Stimulated activated CD8-positive, alpha-beta memory T cell treated with anti-CD3 and anti-CD28 coated beads, Interleukin-4, amount 100 ng/mL, for 24 hours (primary cell): ENCODE results near the gene CYGB.
A peak's percentile ranks its signal among the peaks of the same experiment; 100 is the strongest.

Experiments
- DNase-seq: peaks from one replicate; pipeline ENCODE4 v3.0.0-alpha.2; 2020; ENCODE audit warnings: low read depth

The CYGB gene

DNA sequence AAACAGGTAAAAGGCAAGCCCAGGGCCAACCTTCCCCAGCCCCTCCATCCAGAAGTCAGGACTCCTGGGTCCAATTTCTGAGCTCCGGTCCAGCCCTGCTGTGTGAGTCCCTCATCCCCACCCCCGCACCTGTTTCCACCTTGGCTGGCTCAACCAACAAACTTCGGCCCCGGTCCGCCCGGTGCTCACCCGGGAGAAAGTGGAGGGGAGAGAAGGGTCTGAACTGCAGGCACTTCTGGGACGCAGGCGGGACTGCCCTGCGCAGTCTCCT is 36.8 kb downstream of the CYGB start:
- DNase-seq: no peak

DNA sequence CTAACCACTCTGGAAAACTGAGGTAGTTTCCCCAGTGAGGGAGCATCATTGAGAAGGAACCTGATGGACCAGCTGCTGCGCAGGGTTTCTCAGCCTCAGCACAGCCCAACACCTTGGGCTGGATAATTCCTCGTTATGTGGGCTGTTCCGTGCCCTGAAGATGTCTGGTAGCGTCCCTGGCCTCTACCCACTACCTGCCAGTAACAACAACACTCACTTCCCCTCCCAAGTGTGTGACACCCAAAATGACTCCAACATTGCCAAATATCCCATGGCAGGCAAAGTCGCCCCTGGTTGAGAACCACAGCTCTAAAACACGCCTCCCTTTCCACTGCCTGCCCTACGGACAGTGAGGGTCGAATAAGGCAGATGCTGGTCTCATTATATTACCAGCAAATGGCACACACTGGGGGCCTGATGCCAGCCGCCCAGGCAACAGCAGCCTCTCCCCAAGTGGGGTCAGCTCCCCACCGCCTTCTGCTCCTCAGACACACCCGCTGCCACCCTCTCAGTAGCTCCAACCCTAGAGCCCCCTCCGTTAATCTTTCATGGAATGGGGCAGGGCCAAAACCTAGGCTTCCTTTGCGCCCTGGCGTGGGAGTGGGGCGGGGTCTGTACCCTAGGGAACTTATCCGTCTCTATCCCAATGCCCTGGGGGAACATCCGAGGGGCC is 37.3 kb downstream of the CYGB start:
- DNase-seq: no peak

DNA sequence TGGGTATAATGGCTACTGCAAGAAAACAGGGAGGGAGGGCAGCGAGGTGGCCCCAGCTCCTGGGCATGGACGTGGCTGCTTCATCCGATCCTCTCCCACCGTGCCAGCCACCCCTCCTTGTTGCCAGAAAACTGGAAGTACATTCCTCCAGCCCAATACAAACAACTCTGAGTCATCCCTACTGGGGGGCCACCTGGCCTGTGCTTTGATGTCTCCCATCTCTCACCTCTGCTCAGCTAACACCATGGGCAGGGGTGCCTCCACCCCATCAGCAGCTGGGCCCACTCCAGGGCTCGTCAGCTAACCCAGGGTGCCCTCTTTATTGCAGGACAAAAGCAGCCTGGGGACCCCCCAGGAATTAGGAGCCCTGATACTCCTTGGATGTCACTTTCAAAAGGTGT is 38.2 kb downstream of the CYGB start:
- DNase-seq: no peak

DNA sequence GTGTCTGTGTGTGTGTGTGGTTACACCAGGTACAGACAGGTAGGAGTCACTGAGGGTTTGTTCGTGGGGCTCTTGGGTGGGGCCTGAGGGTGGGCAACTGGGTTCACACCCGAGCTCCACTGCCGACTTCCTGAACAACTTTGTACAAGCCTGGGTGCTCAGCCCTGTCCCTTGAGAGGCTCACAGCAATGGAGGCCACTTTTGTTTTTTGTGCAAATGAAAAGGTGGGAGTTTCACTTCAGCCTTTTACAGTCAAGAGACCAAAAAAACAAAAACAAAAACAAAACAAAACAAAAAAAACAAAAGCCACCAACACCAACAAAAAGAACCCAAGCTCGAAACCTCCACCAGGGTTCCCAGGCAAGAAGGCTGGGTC is 38.6 kb downstream of the CYGB start:
- no peak for DNase-seq

DNA sequence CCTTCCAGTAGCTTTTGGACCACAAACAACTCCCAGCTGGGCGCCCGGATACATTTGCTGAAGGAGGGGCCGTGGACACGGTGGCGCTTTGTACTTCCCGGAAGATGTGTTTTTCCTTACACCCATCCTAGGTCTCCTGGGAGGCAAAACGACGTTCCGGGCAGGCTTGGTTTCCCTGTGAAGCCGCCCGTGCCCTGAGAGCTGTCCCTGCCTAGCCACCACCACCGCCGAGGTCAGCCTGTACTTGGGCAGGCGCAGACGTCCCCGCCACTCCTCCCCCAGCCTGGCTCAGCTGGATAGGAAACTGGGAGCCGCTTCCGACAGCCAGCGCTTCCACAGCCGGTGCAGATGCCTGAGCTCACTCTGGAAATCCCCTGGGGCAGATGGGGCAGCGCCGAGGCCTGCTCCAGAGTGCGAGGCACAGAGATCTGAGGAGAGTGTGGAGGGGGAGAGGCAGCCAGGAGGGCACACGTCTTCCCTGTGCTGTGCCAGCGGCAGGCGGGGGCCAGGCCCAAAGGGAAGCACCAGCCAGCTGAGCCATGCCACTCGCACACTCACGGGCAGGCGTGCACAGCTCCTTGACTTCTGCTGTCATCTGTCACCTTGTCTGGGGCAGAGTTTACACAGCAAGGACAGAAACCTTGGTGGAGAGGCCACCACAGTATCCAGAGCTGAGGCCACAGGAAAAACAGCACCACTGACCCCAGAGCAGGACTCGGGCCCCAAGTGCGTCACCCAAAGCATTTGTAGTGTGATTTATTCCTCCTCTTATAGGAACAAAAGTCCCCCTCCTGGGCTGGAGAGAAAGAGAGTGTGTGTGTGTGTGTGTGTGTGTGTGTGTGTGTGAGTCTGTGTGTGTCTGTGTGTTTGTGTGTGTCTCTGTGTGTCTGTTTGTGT is 39.3 kb downstream of the CYGB start:
- DNase-seq: no peak

DNA sequence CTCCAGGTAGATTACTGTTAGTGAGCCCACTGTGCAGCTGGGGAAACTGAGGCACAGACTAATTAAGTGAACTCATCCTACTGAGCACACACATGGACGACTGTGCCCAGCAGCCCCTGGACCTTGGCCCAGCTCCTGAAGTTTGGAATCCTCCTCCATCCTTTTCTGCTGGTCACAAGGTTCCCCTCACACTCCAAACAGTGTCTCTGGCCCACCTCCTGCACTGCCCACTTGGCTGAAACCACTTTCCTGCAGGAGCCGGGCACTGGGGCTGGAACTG is 39.9 kb downstream of the CYGB start:
- no peak for DNase-seq

DNA sequence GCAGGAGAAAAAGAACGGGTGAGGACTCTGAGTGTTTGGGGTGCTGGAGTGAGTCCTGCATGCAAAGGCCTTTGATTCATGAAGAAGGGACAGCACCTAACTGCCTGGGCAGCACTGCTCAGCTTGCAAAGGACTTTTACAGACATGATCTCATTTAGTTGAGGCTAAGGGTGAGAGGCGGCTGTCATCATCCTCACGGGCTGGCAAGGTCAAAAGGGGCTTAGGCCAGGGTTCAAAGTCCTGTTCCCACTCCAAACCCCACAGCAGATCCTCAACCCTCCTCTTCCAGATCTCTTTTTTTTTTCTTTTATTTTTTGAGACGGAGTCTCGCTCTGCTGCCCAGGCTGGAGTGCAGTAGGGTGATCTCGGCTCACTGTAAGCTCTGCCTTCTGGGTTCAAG is 41.0 kb downstream of the CYGB start:
- no peak for DNase-seq

DNA sequence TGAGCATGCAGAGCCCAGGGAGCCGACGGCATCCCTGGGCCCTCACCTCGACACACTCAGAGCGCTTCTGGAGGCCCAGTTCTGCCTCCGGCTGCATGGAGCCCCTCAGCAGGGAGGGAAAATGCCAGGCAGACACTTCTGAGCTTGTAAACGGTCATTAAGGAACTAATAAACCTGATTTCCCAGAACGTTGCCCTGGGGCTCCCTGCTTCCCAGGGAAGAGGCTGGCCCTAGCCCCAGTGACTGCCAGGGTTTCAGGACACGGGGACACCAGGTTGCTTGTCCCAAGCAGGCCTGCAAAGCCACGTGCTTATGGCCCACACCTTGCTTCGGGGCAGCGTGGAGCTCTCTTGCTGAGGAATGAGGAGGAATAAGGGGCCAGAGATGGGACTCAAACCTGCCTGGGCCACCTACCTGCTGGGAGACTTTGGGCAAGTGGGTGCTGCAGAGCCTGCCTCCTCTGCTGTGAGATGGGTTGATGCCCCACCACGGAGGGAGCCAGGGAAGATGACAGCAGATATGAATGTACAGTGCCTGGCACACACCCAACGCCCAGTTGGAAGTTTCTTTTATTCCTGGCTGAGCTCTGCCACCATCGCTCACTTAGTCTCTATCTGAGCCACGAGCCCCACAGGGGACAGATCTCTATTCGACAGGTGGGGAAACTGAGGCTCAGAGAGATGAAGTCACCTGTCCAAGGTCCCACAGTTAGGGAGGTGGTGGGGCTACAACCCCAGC is 41.7 kb downstream of the CYGB start:
- DNase-seq: no peak

DNA sequence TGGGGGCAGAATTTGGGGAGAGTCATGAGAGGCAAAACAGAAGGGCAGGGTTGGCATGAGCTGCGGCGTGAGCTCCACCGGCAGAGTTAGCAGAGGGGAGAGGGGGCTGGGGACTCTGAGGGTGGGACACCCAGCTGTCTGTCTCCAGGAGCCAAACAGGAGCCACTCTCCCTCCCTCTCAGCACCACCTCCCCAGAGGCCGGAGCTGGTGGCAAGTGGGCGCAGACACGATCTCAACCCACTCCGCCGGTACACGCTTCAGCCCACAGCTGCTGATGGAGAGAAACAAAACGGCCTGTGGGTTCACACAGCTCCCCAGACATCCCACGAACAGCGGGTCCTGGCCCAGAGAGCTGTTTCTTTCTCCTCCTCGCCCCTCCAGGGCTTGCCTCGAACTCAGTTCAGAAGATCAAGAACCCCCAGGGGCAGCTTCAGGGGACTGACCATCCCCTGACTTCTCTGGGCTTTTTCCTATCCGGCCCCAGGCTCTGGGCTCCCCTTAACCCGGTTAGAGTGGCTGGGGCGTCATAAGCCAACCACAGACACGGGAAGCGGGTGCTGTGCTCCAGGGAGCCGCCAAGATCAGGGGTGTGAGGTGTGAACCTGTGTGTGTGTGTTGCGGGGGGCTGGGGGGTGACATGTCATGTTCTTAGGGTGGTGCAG is 43.9 kb downstream of the CYGB start:
- no peak for DNase-seq

DNA sequence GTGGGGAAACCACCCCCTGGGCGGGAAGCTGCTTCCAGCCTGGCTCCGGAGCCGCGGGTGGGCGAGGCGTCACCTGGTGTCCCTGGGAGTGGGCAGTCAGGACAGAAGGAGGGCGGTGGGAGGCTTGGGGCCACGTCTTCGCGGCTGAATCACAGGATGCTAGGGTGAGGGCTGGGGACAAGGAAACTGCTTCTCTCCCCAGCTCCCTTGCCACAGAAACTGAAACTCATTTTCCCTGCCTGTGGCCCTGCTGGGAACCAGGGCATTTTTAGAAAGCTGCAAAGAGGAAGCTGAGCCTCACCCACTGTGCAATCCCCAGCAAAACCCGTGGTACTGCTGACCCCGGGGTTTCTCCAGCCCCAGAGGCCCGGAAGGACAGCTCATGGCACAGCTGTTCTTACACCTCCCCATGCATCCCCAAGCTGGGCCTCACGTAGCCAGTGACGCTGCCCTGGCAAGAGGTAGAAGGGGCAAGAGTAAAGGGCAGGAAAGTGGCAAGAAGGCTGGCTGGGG is 44.5 kb downstream of the CYGB start:
- DNase-seq: peak; percentile 31

DNA sequence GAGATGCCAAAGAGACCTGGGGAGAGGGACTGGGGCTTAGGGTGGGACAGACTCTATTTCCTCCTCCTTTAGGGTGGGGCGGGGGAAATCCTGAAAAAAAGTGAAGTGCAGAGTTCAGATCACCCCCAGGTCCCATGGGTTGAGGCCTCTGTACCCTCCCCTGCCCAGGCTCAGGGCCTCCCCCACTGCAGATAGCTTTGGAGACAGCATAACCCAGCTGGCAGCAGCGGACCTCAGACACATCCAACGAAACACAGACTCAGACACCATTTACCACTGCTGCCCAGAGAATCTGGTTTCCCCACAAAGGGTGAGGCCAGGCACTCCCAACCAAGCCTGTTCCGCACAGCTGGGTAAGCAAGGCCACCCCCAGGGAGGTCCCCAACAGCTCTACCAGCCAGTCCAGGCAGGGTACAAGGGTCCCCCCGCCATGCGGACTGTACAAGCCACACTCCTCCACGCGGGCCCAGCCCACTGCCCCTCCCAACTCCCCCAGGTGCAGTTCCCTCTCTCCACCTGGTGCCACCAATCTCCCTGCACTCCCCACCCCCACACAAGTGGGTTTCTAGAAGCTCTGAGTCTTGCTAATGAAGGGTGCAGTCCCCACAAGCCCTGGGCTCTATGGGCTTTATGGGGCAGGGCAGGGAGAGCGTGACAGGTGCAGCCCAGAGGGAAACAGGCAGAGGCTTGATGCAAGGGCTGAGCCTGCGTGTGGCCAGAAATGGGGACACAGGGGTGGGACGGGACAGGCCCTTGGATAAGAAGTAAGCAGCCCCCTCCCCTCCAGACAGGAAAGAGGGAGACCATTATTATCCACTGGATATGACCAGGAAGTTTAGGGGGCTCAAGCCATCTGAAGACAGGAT is 45.2 kb downstream of the CYGB start:
- DNase-seq: no peak

DNA sequence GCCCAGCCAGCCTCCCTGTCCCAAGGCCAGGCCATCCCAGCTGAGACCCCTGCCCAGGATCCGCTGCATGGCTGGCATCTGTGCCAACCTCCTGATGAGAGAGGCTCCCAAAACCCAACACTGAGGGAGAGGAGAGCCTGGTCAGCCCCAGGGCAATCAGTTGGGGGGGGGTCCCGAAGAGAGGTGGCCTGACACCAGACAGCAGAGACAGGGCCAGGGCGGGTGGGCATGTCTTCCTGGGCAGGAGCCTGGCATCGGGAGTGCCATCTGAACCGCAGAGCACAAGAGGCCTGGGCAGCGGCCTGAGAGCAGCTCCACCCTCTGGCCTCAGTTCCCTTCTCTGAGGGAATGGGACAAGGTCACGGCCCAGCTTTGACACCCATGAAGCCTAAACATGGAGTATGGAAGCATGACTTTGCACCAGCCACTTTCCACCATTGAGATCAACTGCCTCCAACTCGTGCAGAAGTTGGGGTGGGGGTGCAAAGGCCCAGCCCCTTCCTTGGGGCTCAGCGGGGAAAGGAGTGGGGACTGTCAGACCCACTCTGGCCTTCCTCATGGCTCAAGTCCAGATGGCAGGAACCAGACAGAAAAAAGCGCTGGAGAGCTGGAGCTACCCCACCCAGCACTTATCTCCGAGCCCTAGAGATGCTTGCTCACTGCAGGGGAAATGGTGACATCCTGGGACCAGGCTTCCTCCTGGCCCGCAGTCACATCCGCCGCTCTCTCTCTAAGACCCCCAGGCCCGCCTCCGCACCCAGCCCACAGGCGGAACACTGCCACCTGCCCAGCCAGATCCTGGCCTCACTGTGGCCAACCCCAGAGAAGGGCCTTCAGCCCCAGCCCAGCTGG is 46.0 kb downstream of the CYGB start:
- no peak for DNase-seq

DNA sequence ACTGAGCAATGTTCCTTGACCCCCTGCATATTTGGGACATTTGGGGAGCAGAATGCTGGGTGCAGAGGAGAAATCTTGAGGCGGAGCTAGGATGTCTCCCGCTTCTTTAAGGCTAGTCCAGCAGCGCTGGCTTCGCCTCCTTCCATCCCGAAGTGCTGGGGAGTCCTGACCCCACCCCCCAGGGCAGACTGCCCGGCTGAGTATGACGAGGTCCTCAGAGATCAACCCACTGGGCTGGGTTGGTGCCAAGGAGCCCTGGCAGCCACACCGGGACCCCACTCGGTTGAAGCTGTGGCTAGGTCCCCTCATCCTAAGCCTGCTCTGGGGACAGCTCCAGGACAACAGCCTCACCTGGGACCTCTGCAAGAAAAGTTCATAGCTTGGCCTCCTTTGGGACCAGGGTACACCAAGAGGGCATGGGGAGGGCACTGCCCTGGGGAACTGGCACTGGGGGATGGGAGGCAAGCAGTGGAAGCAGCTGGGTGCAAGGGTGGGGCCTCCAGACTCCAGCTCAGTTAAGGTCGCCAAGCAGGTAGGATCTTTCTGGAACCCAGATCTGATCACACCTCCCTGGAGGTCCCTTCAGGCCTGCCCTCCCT is 47.3 kb downstream of the CYGB start:
- no peak for DNase-seq

DNA sequence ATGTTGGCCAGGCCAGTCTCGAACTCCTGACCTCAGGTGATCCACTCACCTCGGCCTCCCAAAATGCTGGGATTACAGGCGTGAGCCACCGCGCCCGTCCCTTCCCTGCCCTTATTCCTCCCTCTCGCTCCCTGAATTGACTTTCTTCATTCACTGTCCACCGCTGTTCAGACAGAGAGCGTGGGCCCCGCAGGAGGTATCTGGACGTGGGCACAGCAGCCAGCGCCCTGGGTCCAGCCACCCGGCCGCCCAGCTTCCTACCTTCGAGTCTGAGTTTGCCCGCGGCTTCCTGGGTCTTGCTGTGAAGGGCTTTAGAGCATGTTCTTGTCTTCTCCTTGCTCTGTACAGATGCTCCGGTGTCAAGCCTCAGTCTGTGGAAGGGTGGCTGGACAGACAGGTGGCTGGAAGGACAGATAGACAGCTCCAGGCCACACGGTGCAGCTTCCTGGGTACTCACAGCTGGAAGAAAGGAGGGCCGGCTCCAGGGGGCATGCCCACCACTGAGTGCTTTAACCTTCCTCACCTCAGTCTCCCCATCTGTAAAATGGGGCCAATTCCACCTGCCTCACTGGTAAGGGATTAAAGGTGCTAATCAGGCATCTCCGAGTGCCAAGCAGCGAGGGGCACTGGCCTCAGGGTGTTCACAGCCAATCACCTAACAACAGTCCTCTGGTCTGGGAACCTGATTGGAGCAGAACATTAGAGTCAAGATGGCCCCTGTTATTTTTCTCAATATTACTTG is 49.9 kb downstream of the CYGB start:
- no peak for DNase-seq

DNA sequence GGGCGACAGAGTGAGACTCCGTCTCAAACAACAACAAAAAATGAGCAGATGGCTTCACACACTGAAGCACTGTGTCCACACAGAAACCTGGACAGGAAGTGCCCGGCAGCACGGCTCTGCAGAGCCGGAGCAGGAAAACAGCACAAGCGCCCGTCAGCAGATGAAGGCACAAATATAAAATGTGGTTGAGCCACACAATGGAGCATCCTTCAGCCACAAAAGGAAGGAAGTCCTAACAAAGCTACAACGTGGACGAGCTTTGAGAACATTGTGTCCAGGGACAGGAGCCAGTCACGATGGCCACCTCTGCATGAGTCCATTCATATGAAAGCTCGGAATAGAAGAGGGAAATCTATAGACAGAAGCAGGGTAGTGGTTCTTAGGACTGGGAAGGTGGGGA is 51.9 kb downstream of the CYGB start:
- DNase-seq: no peak

DNA sequence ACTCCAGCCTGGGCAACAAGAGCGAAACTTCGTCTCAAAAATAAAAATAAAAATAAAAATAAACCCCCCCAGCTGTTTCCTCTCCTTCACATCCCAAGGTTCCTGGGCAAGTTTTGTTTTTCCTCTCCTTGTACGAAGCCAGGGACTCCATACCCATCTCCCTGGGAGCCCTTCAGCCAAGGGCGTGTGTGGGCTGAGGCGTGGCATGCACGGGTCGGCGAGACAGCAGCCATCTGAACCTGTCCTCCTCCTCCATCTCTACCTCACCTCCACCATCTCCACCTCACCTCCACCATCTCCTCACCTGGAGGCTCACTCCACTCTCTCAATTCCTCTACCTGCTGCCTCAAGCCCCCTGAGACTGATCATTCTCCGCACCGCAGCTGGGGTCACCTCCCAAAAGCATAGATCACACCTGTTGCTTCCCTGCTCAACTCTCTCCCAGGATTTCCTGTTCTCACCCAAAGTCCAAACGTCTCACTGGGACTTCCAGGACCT is 53.2 kb downstream of the CYGB start:
- no peak for DNase-seq

DNA sequence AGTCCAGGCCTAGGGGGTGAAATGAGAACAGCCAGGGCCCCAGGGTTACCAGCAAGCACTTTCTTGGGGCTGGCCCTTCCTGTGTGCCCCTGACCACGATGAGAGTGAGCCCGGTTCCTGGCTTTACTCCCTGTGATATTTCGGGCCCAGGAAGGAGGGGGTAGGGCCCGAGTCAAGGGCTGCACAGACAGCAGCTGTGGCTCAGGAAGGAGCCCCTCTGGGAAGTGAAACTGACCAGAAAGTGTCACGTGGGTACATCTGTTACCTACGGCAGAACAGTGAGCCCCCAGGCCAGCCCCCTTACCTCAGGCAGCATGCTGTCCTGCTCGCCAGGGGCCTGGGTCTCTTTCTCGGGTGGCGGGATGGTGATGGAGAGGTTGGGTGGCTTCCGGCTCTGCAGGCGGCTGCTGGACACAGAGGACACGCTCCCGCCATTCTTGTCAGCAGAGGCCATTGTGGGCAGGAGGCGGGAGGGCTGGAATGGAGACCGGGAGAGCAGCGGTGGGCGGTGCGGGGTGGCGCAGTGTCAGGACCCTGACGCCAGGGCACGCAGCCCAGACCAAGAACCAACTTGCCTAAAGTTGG is 56.3 kb downstream of the CYGB start:
- no peak for DNase-seq

DNA sequence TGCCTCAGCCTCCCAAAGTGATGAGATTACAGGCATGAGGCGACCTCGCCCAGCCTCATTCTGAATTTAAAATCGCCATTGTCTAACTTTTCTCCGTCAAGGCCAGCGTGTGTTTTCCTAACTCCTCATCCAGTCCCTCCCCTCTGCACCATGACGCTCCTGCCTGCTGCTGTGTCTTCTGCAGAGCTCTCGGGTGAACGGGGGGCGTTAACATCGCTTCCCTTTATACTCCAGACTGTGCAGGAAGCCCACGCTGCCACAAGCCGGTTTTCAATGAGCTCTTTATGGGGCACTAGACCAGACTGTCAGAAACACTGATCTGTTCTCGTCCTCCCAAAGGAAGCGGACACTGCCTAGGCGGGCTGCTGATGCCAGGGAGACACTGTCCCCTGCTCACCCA is 56.9 kb downstream of the CYGB start:
- DNase-seq: no peak

DNA sequence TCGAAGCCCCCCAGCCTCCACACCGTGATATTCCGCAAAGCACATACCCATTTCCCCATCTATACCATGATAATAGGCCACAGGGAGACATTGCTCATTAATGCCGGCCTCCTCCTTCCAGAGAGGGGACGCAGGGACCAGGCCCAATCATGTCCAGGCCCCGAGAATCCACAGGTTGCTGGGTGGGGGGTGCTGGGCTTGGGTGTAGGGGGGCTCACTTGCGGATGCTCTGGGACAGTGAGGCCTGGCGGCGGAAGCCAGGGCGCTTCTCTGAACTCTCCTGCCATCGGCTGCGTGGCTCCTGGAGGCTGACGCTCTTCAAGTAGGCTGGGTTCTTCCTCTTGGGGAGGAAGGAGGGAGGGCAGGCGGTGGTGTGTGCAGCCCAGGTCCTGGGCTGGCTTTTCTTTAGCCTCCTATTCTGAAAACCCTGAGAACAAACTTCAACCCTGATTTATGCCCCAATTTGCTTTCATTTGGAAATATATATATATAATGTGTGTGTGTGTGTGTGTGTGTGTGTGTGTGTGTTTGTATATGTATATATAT is 57.9 kb downstream of the CYGB start:
- no peak for DNase-seq
